Measurements from ENCODE around the gene NXT1. TPM values are rescaled to one million over a fixed set of nuclear protein-coding genes. Genes with fewer than 3 reads are reported as not detected.

The NXT1 gene
- total RNA-seq, 6 experiments from 2014 or later = 3.8 to 11.2 (median 6.1) TPM

DNA sequence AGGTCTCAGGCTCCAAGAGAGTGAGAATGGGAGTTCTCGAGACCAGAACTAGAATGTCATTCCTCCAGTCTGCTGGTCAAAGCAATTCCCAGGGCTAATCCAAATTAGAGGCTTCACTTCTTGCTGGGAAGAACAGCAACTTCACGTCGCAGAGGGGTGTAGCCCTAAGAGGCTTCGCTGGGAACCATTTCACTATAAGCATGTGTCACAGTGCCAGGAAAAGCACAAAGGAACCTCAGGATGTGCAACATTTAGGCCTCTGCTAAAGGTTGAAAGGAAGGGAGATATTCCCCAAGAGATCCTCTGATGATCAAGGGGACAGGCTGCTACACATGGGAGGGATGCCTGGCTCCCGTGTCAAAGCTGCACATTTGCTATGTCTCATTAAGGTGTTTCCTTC, 35.9 kb upstream of the NXT1 start:
- ATAC-seq = no peak
- H3K27ac ChIP-seq = no peak overlapping the region
- 85% methylated on average over 4 of the region's 5 CpGs for WGBS (ENCODE audit: insufficient coverage, low coverage, low lambda C conversion rate, missing lambda C conversion rate)

DNA sequence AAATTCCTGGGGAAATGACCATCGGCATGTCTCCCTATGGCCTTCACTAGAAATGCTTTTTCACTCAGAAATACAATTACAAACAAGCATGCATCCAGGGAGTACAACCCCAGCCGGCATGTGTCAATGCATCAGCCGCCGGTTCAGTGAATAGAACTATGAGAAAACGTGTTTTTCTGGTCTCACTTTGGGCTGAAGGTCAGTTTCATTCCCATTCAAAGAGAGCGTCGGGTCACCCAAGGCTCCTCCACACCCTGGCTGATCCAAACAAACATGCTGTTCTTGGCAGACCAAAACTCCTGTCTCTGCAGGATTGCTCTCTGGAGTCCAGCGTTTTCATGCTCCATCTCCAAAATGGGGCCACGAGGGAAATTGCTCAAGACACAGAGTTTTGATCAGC, 35.5 kb upstream of the NXT1 start:
- intact Hi-C loops (cut with DNase I) = loop anchor here in 1 of 2 donors (10.0 kb wide), 1 partner anchor 60 kb away; no protein-coding TSS in a partner anchor
- TF ChIP-seq, protein P1, sequence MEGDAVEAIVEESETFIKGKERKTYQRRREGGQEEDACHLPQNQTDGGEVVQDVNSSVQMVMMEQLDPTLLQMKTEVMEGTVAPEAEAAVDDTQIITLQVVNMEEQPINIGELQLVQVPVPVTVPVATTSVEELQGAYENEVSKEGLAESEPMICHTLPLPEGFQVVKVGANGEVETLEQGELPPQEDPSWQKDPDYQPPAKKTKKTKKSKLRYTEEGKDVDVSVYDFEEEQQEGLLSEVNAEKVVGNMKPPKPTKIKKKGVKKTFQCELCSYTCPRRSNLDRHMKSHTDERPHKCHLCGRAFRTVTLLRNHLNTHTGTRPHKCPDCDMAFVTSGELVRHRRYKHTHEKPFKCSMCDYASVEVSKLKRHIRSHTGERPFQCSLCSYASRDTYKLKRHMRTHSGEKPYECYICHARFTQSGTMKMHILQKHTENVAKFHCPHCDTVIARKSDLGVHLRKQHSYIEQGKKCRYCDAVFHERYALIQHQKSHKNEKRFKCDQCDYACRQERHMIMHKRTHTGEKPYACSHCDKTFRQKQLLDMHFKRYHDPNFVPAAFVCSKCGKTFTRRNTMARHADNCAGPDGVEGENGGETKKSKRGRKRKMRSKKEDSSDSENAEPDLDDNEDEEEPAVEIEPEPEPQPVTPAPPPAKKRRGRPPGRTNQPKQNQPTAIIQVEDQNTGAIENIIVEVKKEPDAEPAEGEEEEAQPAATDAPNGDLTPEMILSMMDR (IDR thresholded peaks at IDR 0.05) = no peak
- no peak for TF ChIP-seq POLR2A (IDR thresholded peaks at IDR 0.05)
- no peak overlapping the region for H3K27ac ChIP-seq
- H3K27me3 ChIP-seq = no peaks in the 10 kb centered on the region
- no peaks in the 10 kb centered on the region for H3K9me3 ChIP-seq
- DNase-seq (no peak), ATAC-seq (peak in 1 of 4 donors; percentile 24)
- no peaks in the 10 kb centered on the region for H3K4me1 ChIP-seq
- H3K4me3 ChIP-seq = no peak overlapping the region
- WGBS (ENCODE audit: insufficient coverage, low coverage, low lambda C conversion rate, missing lambda C conversion rate) = 33% methylated on average over 1 of the region's 9 CpGs
- H3K36me3 ChIP-seq = no peaks in the 10 kb centered on the region

More for the DNA sequence above, 35.9 kb upstream of the NXT1 start:
- TF ChIP-seq, protein P1 (IDR thresholded peaks at IDR 0.05) = no peak
- no peak for TF ChIP-seq POLR2A (IDR thresholded peaks at IDR 0.05)
- Histone ChIP-seq H3K9me3 (no peaks in the 10 kb centered on the region), H3K4me3 (no peak overlapping the region), H3K4me1 (no peaks in the 10 kb centered on the region), H3K27me3 (no peaks in the 10 kb centered on the region), H3K36me3 (no peaks in the 10 kb centered on the region)
- intact Hi-C loops (cut with DNase I) = loop anchor here in 1 of 2 donors (10.0 kb wide), 1 partner anchor 60 kb away; no protein-coding TSS in a partner anchor
- DNase-seq = no peak

- H3K4me1 ChIP-seq = no peaks in the 10 kb centered on the region
- no peaks in the 10 kb centered on the region for H3K36me3 ChIP-seq
- no peaks in the 10 kb centered on the region for H3K9me3 ChIP-seq
- H3K27me3 ChIP-seq = no peaks in the 10 kb centered on the region
- ATAC-seq (no peak), DNase-seq (no peak)
- H3K27ac ChIP-seq = no peak overlapping the region
- intact Hi-C loops (cut with DNase I) = loop anchor here in 1 of 2 donors (10.0 kb wide), 1 partner anchor 62 kb away; no protein-coding TSS in a partner anchor
- TF ChIP-seq, protein P1 (IDR thresholded peaks at IDR 0.05) = no peak
- no peak for TF ChIP-seq POLR2A (IDR thresholded peaks at IDR 0.05)
- 71% methylated on average over 1 of the region's 3 CpGs for WGBS (ENCODE audit: insufficient coverage, low coverage, low lambda C conversion rate, missing lambda C conversion rate)
- H3K4me3 ChIP-seq = no peak overlapping the region
Measured at GRCh38 chr20:23316626-23317025, 34.0 kb upstream of the NXT1 start.

DNA sequence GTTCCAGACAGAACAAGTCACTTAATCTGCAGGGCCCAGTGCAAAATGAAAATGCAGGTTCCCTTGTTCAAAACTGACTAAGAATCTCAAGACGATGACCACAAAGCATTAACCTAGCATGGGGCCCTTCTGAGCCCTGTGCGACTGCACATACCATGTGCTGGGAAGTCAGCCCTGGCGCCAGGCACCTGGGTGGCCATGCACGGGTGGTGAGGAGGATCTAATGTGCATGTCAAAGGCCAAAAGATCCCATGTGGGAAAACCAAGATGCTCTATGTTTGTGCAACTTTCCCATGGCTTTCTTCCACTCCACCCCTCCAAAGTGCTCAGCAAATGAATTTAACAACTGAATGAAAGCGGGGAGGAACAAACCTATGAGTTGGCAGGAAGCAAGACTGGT, 33.5 kb upstream of the NXT1 start:
- Histone ChIP-seq H3K9me3 (no peaks in the 10 kb centered on the region), H3K27me3 (no peaks in the 10 kb centered on the region), H3K27ac (no peak overlapping the region), H3K4me1 (no peaks in the 10 kb centered on the region), H3K36me3 (no peaks in the 10 kb centered on the region), H3K4me3 (no peak overlapping the region)
- intact Hi-C loops (cut with DNase I) = loop anchor here in 1 of 2 donors (10.0 kb wide), 1 partner anchor 62 kb away; no protein-coding TSS in a partner anchor
- ATAC-seq (no peak), DNase-seq (no peak)
- WGBS (ENCODE audit: insufficient coverage, low coverage, low lambda C conversion rate, missing lambda C conversion rate) = 70% methylated on average over 4 of the region's 5 CpGs
- TF ChIP-seq POLR2A (IDR thresholded peaks at IDR 0.05) = no peak
- TF ChIP-seq, protein P1 (IDR thresholded peaks at IDR 0.05) = no peak
